Measurements from ENCODE around the gene EPHA2. TPM values are rescaled to one million over a fixed set of nuclear protein-coding genes. Genes with fewer than 3 reads are reported as not detected.

The EPHA2 gene
- total and polyA plus RNA-seq, 2 donors (not counting 3 experiments of a cell fraction or from before 2014, with no cell fraction given) = 141 to 147 TPM

DNA sequence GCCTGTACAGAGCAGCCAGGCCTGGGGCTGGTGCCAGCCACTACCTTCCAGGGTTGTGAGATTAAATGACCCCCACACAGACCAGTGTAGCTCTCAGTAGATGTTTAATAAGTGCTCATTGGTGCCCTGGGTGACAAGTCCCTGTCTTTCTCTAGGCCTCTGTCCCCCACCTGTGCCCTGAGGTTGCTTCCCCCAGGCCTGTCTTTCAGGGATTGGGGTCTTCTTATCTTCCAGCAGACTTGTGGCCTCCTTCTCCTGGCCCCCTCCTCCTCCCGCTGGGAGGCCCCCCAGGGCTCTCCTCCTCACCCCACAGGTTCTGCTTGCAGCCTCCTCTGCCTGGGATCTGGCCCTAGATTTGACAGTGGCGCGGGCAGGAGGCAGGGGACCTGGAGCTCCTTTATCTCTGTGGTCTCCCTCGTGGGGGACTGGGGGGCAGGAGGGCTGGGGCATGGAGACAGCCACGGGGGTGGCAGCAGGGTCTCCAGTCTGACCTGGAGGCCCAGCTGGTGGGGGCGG, 40.3 kb downstream of the EPHA2 start:
- H3K9me1 ChIP-seq (replicated peaks; ENCODE audit: control insufficient read depth, extremely low read depth, insufficient read depth, low read length) = no peaks in the 10 kb centered on the region
- no peaks in the 10 kb centered on the region for H3K27me3 ChIP-seq (ENCODE audit: control insufficient read depth in 2 of 2, insufficient read depth in 2 of 2, low read length in 2 of 2)
- no peak overlapping the region for H3K4me3 ChIP-seq (replicated peaks in 1 of 3; ENCODE audit: insufficient read depth in 1 of 3, low read depth in 1 of 3, low read length in 3 of 3)
- DNase-seq (ENCODE audit: low read depth, low spot score) (no peak), FAIRE-seq (no peak)
- BruUV-seq (replicated peaks) = no TSS peak
- H3K79me2 ChIP-seq (ENCODE audit: control insufficient read depth, insufficient read depth, low read length) = no peaks in the 10 kb centered on the region
- H4K20me1 ChIP-seq (replicated peaks; ENCODE audit: control insufficient read depth, extremely low read depth, insufficient read depth, low read length) = no peaks in the 10 kb centered on the region
- H3K27ac ChIP-seq (ENCODE audit: insufficient read depth, low read depth, low read length) = no peak overlapping the region
- H3K4me1 ChIP-seq (ENCODE audit: control insufficient read depth, extremely low read depth, insufficient read depth, low read length) = no peaks in the 10 kb centered on the region
- no peaks in the 10 kb centered on the region for H3K9me3 ChIP-seq (replicated peaks; ENCODE audit: control insufficient read depth, insufficient read depth, low read length)
- H3K36me3 ChIP-seq (ENCODE audit: control insufficient read depth in 2 of 2, extremely low read depth in 1 of 2, insufficient read depth in 2 of 2, low read length in 2 of 2) = no peaks in the 10 kb centered on the region
- no peak overlapping the region for H3K4me2 ChIP-seq (ENCODE audit: insufficient read depth, low read length)
- ChIA-PET POLR2A (no interaction called here), CTCF (interaction anchor here (2.5 kb wide), 1 partner anchor 33 kb away, joined by 9 read pairs; no protein-coding TSS in a partner anchor)
- no peak overlapping the region for H2AFZ ChIP-seq (ENCODE audit: low read depth, low read length)
- H3K9ac ChIP-seq (replicated peaks; ENCODE audit: extremely low read depth, insufficient read depth, low read length) = no peak overlapping the region
- dilution Hi-C loops (cut with MboI; ENCODE audit: extremely low pct_ligation_motif_present, low sequenced_read_pairs) (no loop called here), intact Hi-C loops (cut with micrococcal nuclease) (no loop called here)
- TF ChIP-seq MYC (IDR thresholded peaks at IDR 0.05; ENCODE audit: low read depth, low read length) (no peak), EZH2 (IDR thresholded peaks at IDR 0.05; ENCODE audit: borderline replicate concordance, low read depth, low read length, severe bottlenecking) (no peak), POLR2A (IDR thresholded peaks at IDR 0.05; ENCODE audit: low read depth, low read length) (no peak)

DNA sequence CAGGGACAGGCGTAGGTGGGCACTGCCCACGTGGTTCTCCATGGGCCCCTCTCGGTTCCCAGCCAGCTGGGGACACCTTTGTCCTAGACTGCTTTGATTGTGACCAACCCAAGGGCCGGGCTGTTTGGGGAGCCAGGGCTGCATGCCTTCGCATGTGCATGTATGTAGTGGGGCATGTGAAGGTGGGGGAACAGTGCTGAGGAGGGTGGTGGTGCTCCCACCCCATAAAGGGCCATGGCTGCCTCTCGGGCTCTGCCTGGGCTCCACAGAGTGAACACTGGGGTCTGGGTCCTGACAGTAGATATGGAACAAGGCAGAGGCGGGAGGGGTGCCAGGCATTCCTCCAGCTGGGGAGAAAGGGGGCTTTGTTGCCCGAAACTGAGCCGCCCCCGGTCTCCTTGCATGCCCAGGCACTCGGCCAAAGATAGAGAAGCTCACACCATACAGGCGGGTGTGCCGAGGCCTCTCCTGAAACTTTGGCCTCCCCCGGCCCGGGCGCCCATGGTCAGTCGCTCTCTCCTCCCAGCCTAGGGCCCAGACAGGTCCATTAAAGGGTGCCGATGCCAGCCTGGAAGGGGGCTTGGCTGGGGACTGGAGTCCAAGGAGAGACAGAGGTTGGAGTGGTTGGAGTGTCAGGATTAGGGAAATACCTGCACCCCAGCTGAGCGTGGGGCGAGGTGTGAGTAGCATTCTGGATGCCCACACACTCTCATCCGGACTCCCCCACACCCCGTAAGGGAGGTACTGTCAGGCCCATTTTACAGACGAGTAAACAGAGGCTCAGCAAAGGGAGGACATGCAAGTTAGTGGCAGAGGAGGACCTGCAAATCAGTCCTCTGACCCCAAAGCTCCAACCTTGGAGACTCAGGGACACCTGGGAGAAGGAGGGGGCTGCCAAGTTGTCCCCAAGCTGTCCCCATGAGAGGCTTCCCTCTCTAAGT, 41.1 kb downstream of the EPHA2 start:
- FAIRE-seq (no peak), DNase-seq (ENCODE audit: low read depth, low spot score) (no peak)
- Histone ChIP-seq H3K36me3 (ENCODE audit: control insufficient read depth in 2 of 2, extremely low read depth in 1 of 2, insufficient read depth in 2 of 2, low read length in 2 of 2) (no peaks in the 10 kb centered on the region), H2AFZ (ENCODE audit: low read depth, low read length) (no peak overlapping the region), H3K4me3 (replicated peaks in 1 of 3; ENCODE audit: insufficient read depth in 1 of 3, low read depth in 1 of 3, low read length in 3 of 3) (no peak overlapping the region), H3K4me1 (ENCODE audit: control insufficient read depth, extremely low read depth, insufficient read depth, low read length) (no peaks in the 10 kb centered on the region), H3K27ac (ENCODE audit: insufficient read depth, low read depth, low read length) (no peak overlapping the region), H3K27me3 (ENCODE audit: control insufficient read depth in 2 of 2, insufficient read depth in 2 of 2, low read length in 2 of 2) (no peaks in the 10 kb centered on the region), H4K20me1 (replicated peaks; ENCODE audit: control insufficient read depth, extremely low read depth, insufficient read depth, low read length) (no peaks in the 10 kb centered on the region), H3K4me2 (ENCODE audit: insufficient read depth, low read length) (no peak overlapping the region), H3K9me1 (replicated peaks; ENCODE audit: control insufficient read depth, extremely low read depth, insufficient read depth, low read length) (no peaks in the 10 kb centered on the region), H3K79me2 (ENCODE audit: control insufficient read depth, insufficient read depth, low read length) (no peaks in the 10 kb centered on the region), H3K9ac (replicated peaks; ENCODE audit: extremely low read depth, insufficient read depth, low read length) (no peak overlapping the region), H3K9me3 (replicated peaks; ENCODE audit: control insufficient read depth, insufficient read depth, low read length) (no peaks in the 10 kb centered on the region)
- ChIA-PET POLR2A (no interaction called here), CTCF (interaction anchor here (2.5 kb wide), 1 partner anchor 32 kb away, joined by 9 read pairs; no protein-coding TSS in a partner anchor)
- dilution Hi-C loops (cut with MboI; ENCODE audit: extremely low pct_ligation_motif_present, low sequenced_read_pairs) = no loop called here
- intact Hi-C loops (cut with micrococcal nuclease) = no loop called here
- TF ChIP-seq FOS (IDR thresholded peaks at IDR 0.05; ENCODE audit: borderline replicate concordance, insufficient read depth, low read length) (no peak), GATA2 (IDR thresholded peaks at IDR 0.05; ENCODE audit: insufficient read depth, insufficient read length, low read depth, low read length) (no peak), MYC (IDR thresholded peaks at IDR 0.05; ENCODE audit: low read depth, low read length) (no peak), POLR2A (IDR thresholded peaks at IDR 0.05; ENCODE audit: low read depth, low read length) (no peak), EZH2 (IDR thresholded peaks at IDR 0.05; ENCODE audit: borderline replicate concordance, low read depth, low read length, severe bottlenecking) (no peak), JUN (IDR thresholded peaks at IDR 0.05; ENCODE audit: borderline replicate concordance, insufficient read depth, insufficient read length, low read depth) (no peak)
- TF ChIP-seq, protein P1, sequence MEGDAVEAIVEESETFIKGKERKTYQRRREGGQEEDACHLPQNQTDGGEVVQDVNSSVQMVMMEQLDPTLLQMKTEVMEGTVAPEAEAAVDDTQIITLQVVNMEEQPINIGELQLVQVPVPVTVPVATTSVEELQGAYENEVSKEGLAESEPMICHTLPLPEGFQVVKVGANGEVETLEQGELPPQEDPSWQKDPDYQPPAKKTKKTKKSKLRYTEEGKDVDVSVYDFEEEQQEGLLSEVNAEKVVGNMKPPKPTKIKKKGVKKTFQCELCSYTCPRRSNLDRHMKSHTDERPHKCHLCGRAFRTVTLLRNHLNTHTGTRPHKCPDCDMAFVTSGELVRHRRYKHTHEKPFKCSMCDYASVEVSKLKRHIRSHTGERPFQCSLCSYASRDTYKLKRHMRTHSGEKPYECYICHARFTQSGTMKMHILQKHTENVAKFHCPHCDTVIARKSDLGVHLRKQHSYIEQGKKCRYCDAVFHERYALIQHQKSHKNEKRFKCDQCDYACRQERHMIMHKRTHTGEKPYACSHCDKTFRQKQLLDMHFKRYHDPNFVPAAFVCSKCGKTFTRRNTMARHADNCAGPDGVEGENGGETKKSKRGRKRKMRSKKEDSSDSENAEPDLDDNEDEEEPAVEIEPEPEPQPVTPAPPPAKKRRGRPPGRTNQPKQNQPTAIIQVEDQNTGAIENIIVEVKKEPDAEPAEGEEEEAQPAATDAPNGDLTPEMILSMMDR (IDR thresholded peaks at IDR 0.05; ENCODE audit: extremely low read depth in 1 of 2, insufficient read depth in 1 of 2, low read depth in 1 of 2, low read length in 2 of 2) = no peak
- TF ChIP-seq, protein P2, sequence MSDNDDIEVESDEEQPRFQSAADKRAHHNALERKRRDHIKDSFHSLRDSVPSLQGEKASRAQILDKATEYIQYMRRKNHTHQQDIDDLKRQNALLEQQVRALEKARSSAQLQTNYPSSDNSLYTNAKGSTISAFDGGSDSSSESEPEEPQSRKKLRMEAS (IDR thresholded peaks at IDR 0.05; ENCODE audit: insufficient read depth, insufficient read length) = no peak
- BruUV-seq (replicated peaks) = no TSS peak

Measured in endothelial cell of umbilical vein (primary cell).